Astrocyte (in vitro differentiated cells and primary cell): ENCODE measurements around the gene SUPT3H.

Experiments
- EZH2 ChIP-seq: IDR thresholded peaks from 2 replicates; pipeline ENCODE4 v1.6.1; 2012; ENCODE audit warnings: mild to moderate bottlenecking, low read length, inconsistent platforms; ENCODE audit not compliant: insufficient read depth
- TF ChIP-seq, protein P1 (sequence below): IDR thresholded peaks from 2 replicates; pipeline ENCODE4 v1.5.1; 2011; ENCODE audit warnings: low read depth, mild to moderate bottlenecking, inconsistent platforms, low read length, moderate library complexity; ENCODE audit not compliant: insufficient read depth

DNA sequence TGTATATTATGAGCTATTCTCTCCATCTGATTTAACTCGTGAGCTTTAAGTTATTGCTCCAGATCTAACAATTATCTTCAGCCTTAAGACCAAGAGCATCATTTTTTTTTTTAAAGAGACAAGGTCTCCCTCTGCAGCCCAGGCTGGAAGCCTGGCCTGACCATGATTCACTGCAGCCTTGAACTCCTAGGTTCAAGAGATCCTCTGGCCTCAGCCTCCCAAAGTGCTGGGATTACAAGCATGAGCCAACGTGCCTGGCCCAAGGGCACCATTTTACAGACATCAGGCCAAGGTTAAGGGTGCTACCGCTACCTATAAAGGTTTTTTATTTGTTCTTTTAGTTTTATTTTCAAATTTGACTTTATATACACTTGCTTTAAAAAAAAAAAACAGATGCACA, 2.3 kb downstream of the SUPT3H start:
- TF ChIP-seq, protein P1, sequence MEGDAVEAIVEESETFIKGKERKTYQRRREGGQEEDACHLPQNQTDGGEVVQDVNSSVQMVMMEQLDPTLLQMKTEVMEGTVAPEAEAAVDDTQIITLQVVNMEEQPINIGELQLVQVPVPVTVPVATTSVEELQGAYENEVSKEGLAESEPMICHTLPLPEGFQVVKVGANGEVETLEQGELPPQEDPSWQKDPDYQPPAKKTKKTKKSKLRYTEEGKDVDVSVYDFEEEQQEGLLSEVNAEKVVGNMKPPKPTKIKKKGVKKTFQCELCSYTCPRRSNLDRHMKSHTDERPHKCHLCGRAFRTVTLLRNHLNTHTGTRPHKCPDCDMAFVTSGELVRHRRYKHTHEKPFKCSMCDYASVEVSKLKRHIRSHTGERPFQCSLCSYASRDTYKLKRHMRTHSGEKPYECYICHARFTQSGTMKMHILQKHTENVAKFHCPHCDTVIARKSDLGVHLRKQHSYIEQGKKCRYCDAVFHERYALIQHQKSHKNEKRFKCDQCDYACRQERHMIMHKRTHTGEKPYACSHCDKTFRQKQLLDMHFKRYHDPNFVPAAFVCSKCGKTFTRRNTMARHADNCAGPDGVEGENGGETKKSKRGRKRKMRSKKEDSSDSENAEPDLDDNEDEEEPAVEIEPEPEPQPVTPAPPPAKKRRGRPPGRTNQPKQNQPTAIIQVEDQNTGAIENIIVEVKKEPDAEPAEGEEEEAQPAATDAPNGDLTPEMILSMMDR, result no peak
- no peak for TF ChIP-seq EZH2
